NAMALWA (cell line): Measurements from ENCODE around the gene CD300LF.

Experiments used
- DNase-seq: peaks from one replicate; pipeline ENCODE4 v3.0.0-alpha.2; 2015; ENCODE audit warnings: low spot score

The CD300LF gene

GRCh38 chr17:74686761-74687160, 26.0 kb downstream of the CD300LF start:
- DNase-seq = no peak

DNA sequence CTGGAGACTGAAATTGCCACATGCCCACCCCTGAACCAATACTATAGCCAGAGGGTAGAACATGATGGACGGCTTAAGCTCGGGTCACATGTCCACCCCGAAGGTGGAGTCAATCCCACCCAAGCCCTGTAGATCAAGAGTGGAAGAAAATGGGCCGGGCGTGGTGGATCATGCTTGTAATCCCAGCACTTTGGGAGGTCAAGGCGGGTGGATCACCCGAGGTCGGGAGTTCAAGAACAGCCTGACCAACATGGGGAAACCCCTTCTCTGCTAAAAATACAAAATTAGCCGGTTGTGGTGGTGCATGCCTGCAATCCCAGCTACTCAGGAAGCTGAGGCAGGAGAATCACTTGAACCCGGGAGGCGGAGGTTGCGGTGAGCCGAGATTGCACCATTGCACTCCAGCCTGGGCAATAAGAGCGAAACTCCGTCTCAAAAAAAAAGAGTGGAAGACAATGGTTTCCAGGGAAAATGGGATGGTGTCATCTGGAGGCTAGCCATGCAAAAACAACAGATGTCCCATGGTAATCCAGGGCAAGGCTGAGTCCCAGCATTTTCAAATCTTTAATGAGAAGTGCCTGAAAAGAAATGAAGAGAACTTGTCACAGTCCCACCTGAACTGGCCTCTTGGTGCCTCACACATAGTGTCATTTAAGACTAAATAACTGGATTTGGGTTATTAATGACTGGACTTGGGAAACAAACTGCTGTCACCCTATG, 30.1 kb downstream of the CD300LF start:
- DNase-seq = no peak

DNA sequence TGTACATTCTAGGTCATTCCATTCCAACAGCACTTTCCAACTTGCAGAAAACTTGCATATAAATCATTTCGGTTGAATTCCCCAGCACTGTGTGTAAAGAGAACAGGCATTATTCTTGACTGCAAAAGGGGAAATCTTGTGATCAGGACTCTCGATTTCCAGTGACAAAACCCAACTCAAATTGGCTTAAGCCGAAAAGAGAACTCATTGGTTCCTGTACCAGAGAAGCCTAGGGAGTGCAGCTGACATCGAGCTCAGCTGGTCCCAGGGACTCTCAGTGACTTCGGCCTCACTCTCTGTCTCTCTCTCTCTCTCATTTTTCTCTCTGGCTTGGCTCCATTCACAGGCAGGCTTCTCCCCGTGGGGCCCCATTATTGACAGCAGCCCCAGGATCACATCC, 30.7 kb downstream of the CD300LF start:
- no peak for DNase-seq

DNA sequence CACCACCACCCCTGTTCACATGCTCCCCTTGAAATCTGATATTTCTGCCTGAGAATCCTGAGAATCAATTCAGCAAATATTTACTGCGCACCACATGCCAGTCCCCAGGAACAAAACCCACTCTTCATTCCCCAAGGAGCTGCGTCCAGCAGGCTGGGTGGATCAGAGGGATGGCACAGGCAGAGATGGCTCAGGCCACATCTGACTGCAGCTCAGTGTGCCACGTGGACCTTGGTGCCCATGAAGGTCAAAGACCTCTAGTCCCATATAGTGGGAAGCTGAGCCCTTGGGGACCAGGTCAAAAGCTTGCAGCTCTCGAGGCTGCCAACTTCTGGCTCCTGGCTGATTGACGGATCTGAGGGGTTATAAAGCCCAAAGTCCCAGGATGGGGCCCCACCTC, 31.8 kb downstream of the CD300LF start:
- no peak for DNase-seq

GRCh38 chr17:74680213-74680612, 32.5 kb downstream of the CD300LF start:
- DNase-seq = no peak

GRCh38 chr17:74679374-74679773, 33.3 kb downstream of the CD300LF start:
- no peak for DNase-seq

DNA sequence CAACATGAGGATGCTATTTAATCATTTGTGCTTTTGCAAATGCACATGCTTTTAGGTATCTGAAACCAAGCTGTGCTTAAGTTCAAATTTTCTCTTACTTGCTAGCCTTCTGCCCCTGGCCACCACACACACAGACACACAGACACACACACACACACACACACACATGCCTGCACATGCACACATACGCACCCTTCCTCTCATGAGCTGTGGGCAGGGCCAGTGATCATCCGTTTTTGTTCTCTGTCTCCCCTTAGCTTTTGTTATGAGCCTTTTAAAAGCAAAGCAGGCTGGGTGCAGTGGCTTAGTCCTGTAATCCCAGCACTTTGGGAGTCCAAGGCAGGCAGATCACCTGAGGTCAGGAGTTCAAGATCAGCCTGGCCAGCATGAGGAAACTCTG, 34.2 kb downstream of the CD300LF start:
- DNase-seq = no peak

DNA sequence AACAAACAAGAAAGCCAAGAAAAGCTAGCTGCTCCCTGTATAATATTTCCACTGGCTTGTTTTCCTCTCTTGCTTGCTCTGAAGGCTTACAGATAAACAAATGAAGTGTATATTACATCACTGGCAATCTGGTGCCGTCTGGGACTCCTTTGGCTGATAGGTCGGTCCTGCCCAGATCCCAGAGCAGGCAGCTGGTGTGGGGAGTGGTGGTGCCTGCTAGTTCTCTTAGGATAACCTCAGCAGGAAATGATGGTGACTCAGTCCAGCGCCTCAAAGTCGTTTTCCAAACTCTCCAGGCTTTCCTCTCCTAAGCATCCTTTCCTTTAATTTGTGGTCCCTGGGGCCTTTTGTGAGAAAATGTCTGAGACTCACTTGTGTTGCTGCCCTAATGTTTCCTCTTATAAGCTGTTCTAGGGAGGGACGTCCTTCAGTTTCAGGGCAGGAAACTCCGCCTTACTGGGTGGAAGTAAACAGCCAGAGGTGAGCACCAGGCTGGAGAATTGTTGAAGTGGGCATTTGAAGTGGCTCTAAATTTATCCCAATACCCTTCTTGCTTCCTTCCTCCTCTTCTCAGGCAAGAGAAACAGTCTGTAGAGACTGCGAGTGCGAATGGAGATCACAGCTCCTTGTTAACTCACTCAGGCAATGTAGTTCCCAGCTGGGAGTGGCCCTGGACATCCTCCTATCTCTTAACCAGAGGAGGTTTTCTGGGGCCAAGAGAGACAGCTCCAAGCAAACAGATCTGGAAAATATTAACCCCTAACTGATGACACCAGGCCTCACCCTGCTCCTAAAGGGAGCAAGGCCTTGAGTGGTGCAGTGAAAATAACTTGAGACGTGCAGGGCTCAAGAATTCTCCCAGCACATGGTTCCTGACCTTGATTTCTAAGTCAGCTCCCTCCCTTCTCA, 34.9 kb downstream of the CD300LF start:
- no peak for DNase-seq

GRCh38 chr17:74671031-74671771, 41.5 kb downstream of the CD300LF start:
- no peak for DNase-seq

- no peak for DNase-seq
Observed at GRCh38 chr17:74670329-74670728, 42.4 kb downstream of the CD300LF start.

DNA sequence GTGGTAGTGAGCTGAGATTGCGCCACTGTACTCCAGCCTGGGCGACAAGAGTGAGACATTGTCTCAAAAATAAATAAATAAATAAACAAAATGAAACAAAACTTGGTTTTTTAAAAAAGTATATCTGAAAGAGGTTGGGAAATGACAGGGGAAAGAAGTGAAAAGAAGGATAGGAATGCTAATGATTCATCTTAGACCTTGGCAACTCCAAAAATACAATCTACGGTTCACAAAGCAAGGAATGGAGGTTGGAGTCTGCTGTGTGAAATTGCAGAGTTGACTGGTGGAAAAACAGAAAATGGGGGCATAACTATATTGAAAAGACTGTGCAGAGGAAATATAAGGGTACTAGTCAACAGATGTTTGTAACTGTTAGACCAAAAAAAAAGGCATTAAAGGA, 49.2 kb downstream of the CD300LF start:
- no peak for DNase-seq

GRCh38 chr17:74659889-74660288, 52.8 kb downstream of the CD300LF start:
- no peak for DNase-seq

- DNase-seq = no peak
Observed at GRCh38 chr17:74658620-74659019, 54.1 kb downstream of the CD300LF start.

GRCh38 chr17:74654742-74655141, 58.0 kb downstream of the CD300LF start:
- no peak for DNase-seq

GRCh38 chr17:74652020-74652419, 60.7 kb downstream of the CD300LF start:
- no peak for DNase-seq

DNA sequence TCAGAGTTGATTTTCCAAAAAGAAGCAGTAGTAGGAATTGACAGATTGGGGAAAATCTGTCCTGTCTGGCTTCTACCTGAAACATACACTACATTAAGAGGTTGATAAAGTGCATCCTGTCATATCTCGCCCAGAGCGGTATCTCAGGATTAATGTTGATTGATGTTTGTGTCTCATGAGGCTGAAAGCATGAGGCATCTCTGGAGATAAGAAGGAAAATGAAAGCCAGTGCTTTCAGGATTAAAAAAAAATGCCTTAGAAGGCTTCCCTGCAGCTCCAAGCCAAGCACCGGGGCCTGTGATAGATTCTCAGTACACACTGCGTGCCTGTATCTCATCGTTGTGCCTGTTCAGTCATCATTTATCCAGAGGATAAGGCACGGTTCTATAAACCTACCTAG, 62.8 kb downstream of the CD300LF start:
- no peak for DNase-seq

DNA sequence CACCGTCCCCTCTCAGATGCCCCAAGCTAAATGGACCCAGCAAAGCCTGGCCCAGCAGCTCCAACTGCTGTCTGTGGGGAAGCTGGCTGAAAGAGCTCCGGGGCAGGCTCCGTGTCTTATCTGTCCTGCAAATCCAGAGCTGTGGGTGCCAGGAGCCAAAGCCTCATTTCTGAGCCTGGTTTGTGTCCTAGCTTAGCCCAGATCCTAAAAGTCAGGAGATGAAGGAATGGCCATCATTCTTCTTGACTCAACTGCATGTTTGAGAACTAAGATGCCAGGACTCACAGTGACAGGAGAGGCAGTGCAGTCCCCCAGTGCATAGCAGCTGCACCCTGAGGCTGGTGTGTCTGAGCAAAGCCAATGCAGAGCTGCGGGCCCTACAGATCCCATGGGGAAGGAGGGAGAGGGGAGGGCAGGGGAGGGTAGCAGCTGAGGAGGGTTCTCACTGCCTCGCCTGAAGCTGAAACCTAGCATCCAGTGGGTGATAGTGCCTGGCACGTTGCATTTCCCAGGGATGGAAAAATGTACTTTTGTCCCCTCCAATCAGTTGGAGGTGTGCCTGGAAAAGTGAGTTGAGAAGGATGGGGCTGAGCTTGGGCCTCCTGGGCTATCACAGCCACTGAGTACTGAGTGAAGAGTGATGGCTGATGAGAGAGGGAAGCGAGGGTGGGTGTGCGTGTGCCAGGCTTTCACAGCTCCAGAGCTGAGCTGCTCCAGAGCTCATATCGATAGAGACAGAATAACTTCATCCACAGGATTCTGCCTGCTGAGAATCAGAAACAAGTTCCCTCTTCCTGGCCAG, 64.7 kb downstream of the CD300LF start:
- DNase-seq = no peak

GRCh38 chr17:74646231-74646630, 66.5 kb downstream of the CD300LF start:
- peak; percentile 63 for DNase-seq

DNA sequence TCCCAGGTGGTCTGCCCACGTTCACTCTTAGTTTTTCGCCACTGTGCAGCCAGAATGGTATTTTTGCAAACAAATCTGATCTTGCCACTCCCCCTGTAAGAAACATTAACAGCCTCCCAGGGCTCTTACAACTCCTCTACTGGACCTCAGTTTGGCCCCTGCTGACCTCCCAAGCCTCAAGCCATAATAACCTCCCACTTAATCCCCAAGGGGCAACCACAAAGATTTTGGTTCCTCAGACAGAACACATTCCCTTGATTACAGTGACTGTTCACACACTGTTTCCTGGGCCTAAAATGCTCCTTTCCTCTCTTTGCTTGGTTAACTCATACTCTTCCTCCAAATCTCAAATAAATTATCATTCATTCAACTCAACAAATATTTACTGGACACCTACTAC, 67.7 kb downstream of the CD300LF start:
- DNase-seq = no peak

GRCh38 chr17:74644419-74644818, 68.3 kb downstream of the CD300LF start:
- DNase-seq = no peak
